Suprapubic skin (tissue), 4 donors: ENCODE data around the gene ZNF692. TPM values are rescaled to one million over a fixed set of nuclear protein-coding genes. Genes with fewer than 3 reads are reported as not detected.
A peak's percentile ranks its signal among the peaks of the same experiment; 100 is the strongest.
"Not testable (repeated sequence)": the region's sequence is repeated elsewhere in the genome, so short reads cannot be mapped to it uniquely, and the experiment has no call there.

Source experiments
- DNase-seq, 2 donors: peaks; one replicate each; pipeline ENCODE4 v3.0.0-alpha.2; 2019; ENCODE audit warnings: low spot score in 2 of 2
- H3K27ac ChIP-seq: fragments of 200-600 bp; sonication (generic); one replicate; pipeline ENCODE4 v1.5.1; 2019
- H3K27me3 ChIP-seq: fragments of 200-600 bp; sonication (generic); one replicate; pipeline ENCODE4 v1.5.1; 2019
- H3K36me3 ChIP-seq: fragments of 200-600 bp; sonication (generic); one replicate; pipeline ENCODE4 v1.5.1; 2019
- H3K4me1 ChIP-seq: fragments of 200-600 bp; sonication (generic); one replicate; pipeline ENCODE4 v1.5.1; 2019
- H3K4me3 ChIP-seq: fragments of 200-600 bp; sonication (generic); one replicate; pipeline ENCODE4 v1.5.1; 2019; ENCODE audit warnings: mild to moderate bottlenecking
- H3K9me3 ChIP-seq: fragments of 200-600 bp; sonication (generic); one replicate; pipeline ENCODE4 v1.5.1; 2019
- EP300 ChIP-seq: sonication (generic); formaldehyde crosslinking; IDR thresholded peaks from one replicate; pipeline ENCODE4 v1.6.1; 2017; ENCODE audit warnings: antibody characterized with exemption
- POLR2A ChIP-seq, 2 donors: fragments of 450-650 bp; IDR thresholded peaks; one replicate each; pipeline ENCODE4 v1.6.1; 2017; ENCODE audit warnings: antibody characterized with exemption in 2 of 2, mild to moderate bottlenecking in 2 of 2, moderate library complexity in 2 of 2
- POLR2AphosphoS5 ChIP-seq, 3 donors: sonication (generic); formaldehyde crosslinking; IDR thresholded peaks; one replicate each; pipeline ENCODE4 v1.6.1; 2017; ENCODE audit warnings: antibody characterized with exemption in 3 of 3
- WGBS: methylation state at CpG from one replicate; pipeline ENCODE4 v1.1.5; 2018; 5-methylcytosine and 5-hydroxymethylcytosine counted together
- total RNA-seq, 4 donors: library from RNA; depleted of rRNA; stranded (reverse); fragments of >200 nt; gene quantifications; one replicate each; pipeline ENCODE4 v1.1.0, GENCODE V29; 2016
- TF ChIP-seq, protein P1 (sequence below), 2 donors: fragments of 200-600 bp in 1 of 2; fragments of 450-650 bp in 1 of 2; sonication (generic) in 1 of 2; IDR thresholded peaks; one replicate each; pipeline ENCODE4 v1.5.1; 2016 to 2019; ENCODE audit warnings: antibody characterized with exemption in 2 of 2, mild to moderate bottlenecking in 1 of 2, moderate library complexity in 1 of 2

Gene ZNF692
- total RNA-seq, 4 donors from 2014 or later: 30.2 to 138 (median 52.6) TPM

DNA sequence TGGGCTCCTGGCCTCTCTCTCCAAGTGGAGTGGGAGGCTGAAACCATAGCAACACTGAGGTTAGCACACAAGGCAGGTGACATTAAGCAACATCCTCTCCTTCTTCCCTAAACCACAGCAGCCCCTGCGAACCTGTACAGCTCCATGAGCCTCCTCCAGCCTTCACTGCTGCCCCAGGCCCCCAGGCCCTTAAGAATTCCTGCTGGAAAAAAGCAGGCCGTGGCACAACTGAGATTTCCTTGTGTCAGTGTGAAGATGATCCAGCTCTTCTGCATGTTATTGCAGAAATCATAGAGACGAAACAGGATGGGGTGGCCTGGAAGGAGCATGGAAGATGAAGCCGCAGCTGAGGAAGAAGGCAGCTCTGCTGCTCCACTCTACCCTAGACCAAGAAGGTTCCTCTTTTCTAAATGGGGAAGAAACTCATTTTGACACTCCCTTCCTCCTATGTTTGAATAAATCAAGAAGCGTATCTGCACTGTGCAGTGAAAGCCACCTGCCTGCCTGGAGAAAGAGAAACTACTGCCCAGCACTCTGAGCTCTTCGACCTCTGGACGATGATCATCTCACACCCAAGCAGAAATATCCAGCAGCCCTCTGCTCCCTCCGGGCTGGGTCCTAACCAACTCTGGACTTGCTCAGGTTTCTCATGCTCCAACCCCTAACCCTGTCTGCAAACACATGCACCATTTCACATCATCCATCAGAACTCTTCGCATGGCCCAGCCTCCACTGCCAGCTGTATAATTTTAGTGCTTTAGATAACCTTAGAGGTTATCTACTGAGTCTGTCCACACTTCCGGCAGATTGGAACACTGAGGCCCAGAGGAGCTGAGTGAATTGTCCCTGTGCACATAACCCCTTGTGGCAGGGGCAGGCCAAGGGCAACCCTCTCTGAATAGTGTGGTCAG is 53.9 kb downstream of the ZNF692 start:
- no peak overlapping the region for H3K27ac ChIP-seq

DNA sequence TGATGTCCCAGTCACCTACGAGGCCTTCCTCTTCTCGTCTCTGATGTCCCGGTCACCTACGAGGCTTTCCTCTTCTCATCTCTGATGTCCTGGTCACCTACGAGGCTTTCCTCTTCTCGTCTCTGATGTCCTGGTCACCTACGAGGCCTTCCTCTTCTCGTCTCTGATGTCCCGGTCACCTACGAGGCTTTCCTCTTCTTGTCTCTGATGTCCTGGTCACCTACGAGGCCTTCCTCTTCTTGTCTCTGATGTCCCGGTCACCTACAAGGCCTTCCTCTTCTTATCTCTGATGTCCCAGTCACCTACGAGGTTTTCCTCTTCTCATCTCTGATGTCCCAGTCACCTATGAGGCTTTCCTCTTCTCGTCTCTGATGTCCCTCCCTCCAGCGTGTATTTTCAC is 55.4 kb downstream of the ZNF692 start:
- H3K4me3 ChIP-seq, DNase-seq, H3K27me3 ChIP-seq, H3K9me3 ChIP-seq, H3K36me3 ChIP-seq, H3K4me1 ChIP-seq, H3K27ac ChIP-seq: not testable (repeated sequence)
- WGBS: 89% methylated on average over 15 of the region's 15 CpGs

More for the DNA sequence above, 53.9 kb downstream of the ZNF692 start:
- Histone ChIP-seq H3K9me3 (no peaks in the 10 kb centered on the region), H3K4me3 (no peak overlapping the region), H3K27me3 (no peaks in the 10 kb centered on the region), H3K36me3 (no peaks in the 10 kb centered on the region), H3K4me1 (peaks cover 5% of the 10 kb centered on the region)
- TF ChIP-seq, protein P1, sequence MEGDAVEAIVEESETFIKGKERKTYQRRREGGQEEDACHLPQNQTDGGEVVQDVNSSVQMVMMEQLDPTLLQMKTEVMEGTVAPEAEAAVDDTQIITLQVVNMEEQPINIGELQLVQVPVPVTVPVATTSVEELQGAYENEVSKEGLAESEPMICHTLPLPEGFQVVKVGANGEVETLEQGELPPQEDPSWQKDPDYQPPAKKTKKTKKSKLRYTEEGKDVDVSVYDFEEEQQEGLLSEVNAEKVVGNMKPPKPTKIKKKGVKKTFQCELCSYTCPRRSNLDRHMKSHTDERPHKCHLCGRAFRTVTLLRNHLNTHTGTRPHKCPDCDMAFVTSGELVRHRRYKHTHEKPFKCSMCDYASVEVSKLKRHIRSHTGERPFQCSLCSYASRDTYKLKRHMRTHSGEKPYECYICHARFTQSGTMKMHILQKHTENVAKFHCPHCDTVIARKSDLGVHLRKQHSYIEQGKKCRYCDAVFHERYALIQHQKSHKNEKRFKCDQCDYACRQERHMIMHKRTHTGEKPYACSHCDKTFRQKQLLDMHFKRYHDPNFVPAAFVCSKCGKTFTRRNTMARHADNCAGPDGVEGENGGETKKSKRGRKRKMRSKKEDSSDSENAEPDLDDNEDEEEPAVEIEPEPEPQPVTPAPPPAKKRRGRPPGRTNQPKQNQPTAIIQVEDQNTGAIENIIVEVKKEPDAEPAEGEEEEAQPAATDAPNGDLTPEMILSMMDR (IDR thresholded peaks at IDR 0.05): no peak
- TF ChIP-seq POLR2AphosphoS5 (IDR thresholded peaks at IDR 0.05) (no peak), EP300 (no peak), POLR2A (IDR thresholded peaks at IDR 0.05) (no peak)
- peak in 1 of 2 donors; percentile 70 for DNase-seq
- 82% methylated on average over 10 of the region's 10 CpGs for WGBS

DNA sequence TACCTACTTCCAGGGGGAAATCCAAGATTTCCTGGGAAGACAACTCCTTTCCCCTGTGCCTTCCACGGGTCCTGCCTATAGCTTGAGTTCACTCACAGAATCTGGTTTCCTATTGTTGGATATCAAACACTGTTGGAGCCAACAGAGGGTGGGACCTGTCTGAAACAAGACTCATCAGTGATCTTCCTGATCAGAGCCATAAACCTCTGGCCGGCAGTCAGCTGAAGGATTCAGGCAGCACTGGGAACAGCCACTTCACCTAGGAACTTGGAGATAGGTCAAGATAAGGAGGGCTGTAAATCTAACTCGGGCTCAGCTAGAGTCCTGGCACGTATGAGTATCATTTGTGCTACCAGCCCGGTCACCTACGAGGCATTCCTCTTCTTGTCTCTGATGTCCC is 56.4 kb downstream of the ZNF692 start:
- H3K9me3 ChIP-seq: no peaks in the 10 kb centered on the region
- H3K27ac ChIP-seq: no peak overlapping the region
- no peaks in the 10 kb centered on the region for H3K36me3 ChIP-seq
- WGBS: 88% methylated on average over 6 of the region's 6 CpGs
- peaks cover 5% of the 10 kb centered on the region for H3K4me1 ChIP-seq
- TF ChIP-seq EP300: no peak
- DNase-seq: peak in 1 of 2 donors; percentile 16
- no peak overlapping the region for H3K4me3 ChIP-seq
- no peaks in the 10 kb centered on the region for H3K27me3 ChIP-seq

DNA sequence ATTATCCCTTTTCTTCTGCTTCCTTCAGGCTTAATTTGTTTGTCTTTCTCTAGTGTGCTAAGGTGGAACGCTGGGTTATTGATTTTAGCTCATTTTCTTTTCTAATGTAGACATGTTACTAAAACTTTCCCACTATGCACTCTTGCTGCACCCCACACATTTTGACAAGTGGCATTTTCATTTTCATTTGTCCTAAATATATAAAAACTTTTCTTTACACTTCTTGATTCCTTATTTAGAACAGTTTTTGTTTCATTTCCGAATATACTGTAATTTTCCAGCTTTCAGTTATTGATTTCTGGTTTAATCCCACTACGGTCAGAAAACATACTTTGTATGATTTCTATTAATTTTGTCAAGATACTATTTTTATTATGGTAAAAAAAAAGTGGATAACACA is 58.4 kb downstream of the ZNF692 start:
- H3K4me1 ChIP-seq: no peaks in the 10 kb centered on the region
- H3K9me3 ChIP-seq: no peaks in the 10 kb centered on the region
- no peak for DNase-seq
- no peak overlapping the region for H3K27ac ChIP-seq
- H3K36me3 ChIP-seq: no peaks in the 10 kb centered on the region
- no peak overlapping the region for H3K4me3 ChIP-seq
- TF ChIP-seq, protein P1 (IDR thresholded peaks at IDR 0.05): no peak
- TF ChIP-seq POLR2A (IDR thresholded peaks at IDR 0.05) (no peak), EP300 (no peak), POLR2AphosphoS5 (IDR thresholded peaks at IDR 0.05) (no peak)
- no peaks in the 10 kb centered on the region for H3K27me3 ChIP-seq
- 70% methylated on average over 3 of the region's 3 CpGs for WGBS

Other genes starting within 250 kb of the ZNF692 start
- gene OR2T11, start 224.0 kb downstream of the ZNF692 start, total RNA-seq: 1 to 10 TPM in 1 of 4 donors, under 1 TPM in 3; 0.30 to 1.2 (median 0.55) TPM
- under 1 TPM in 1 of 4 donors, not detected in 3; 0.36 TPM for gene OR2T35, start 213.8 kb downstream of the ZNF692 start, total RNA-seq
- gene OR2T27, start 203.6 kb downstream of the ZNF692 start, total RNA-seq: not detected
- 1 to 10 TPM in 1 of 4 donors, not detected in 3; 1.6 TPM for gene OR14I1, start 156.3 kb downstream of the ZNF692 start, total RNA-seq
- gene LYPD8, start 103.3 kb downstream of the ZNF692 start, total RNA-seq: not detected
- 10 to 100 TPM; 23.5 to 41.2 (median 29.4) TPM for gene SH3BP5L, start 33.2 kb downstream of the ZNF692 start, total RNA-seq
- gene ZNF672, start 20.9 kb downstream of the ZNF692 start, total RNA-seq: 10 to 100 TPM; 34.4 to 39.7 (median 38.8) TPM
- gene PGBD2, start 47.1 kb upstream of the ZNF692 start, total RNA-seq: 10 to 100 TPM; 11.0 to 14.2 (median 11.5) TPM